GM08714 (cell line): ENCODE data around the gene PHACTR1.

Source experiments
- H3K4me3 ChIP-seq: fragments of 200-500 bp; sonication (Bioruptor generic); 2 replicates; pipeline ENCODE4 v1.5.1; 2014; ENCODE audit warnings: mild to moderate bottlenecking, low read length, inconsistent platforms
- ZNF274 ChIP-seq: IDR thresholded peaks from 2 replicates; pipeline ENCODE4 v1.6.1; 2012; ENCODE audit warnings: mild to moderate bottlenecking, low read depth, low read length

PHACTR1 gene

GRCh38 chr6:13014504-13015378 is 298.2 kb downstream of the PHACTR1 start:
- no peak overlapping the region for H3K4me3 ChIP-seq
- TF ChIP-seq ZNF274: no peak

GRCh38 chr6:13015379-13015681 is 298.8 kb downstream of the PHACTR1 start:
- no peak overlapping the region for H3K4me3 ChIP-seq
- TF ChIP-seq ZNF274: no peak

GRCh38 chr6:13024616-13025015 is 308.0 kb downstream of the PHACTR1 start:
- H3K4me3 ChIP-seq: no peak overlapping the region
- no peak for TF ChIP-seq ZNF274

GRCh38 chr6:13025893-13026499 is 309.4 kb downstream of the PHACTR1 start:
- no peak for TF ChIP-seq ZNF274
- no peak overlapping the region for H3K4me3 ChIP-seq

- no peak for TF ChIP-seq ZNF274
- no peak overlapping the region for H3K4me3 ChIP-seq
Measured at GRCh38 chr6:13026557-13026956, 310.0 kb downstream of the PHACTR1 start.

GRCh38 chr6:13027207-13027606 is 310.6 kb downstream of the PHACTR1 start:
- no peak overlapping the region for H3K4me3 ChIP-seq
- no peak for TF ChIP-seq ZNF274

GRCh38 chr6:13030396-13030795 is 313.8 kb downstream of the PHACTR1 start:
- TF ChIP-seq ZNF274: no peak
- H3K4me3 ChIP-seq: no peak overlapping the region

- TF ChIP-seq ZNF274: no peak
- no peak overlapping the region for H3K4me3 ChIP-seq
Measured at GRCh38 chr6:13032566-13032965, 316.0 kb downstream of the PHACTR1 start.

- no peak overlapping the region for H3K4me3 ChIP-seq
- TF ChIP-seq ZNF274: no peak
Measured at GRCh38 chr6:13033145-13033544, 316.6 kb downstream of the PHACTR1 start.

- TF ChIP-seq ZNF274: no peak
- H3K4me3 ChIP-seq: no peak overlapping the region
Measured at GRCh38 chr6:13034316-13034715, 317.7 kb downstream of the PHACTR1 start.

GRCh38 chr6:13035606-13036005 is 319.0 kb downstream of the PHACTR1 start:
- no peak for TF ChIP-seq ZNF274
- H3K4me3 ChIP-seq: no peak overlapping the region

GRCh38 chr6:13038315-13038714 is 321.7 kb downstream of the PHACTR1 start:
- TF ChIP-seq ZNF274: no peak

GRCh38 chr6:13038741-13039190 is 322.2 kb downstream of the PHACTR1 start:
- no peak for TF ChIP-seq ZNF274

More at GRCh38 chr6:13038315-13038714, 321.7 kb downstream of the PHACTR1 start:
- no peak overlapping the region for H3K4me3 ChIP-seq

GRCh38 chr6:13044390-13044789 is 327.8 kb downstream of the PHACTR1 start:
- TF ChIP-seq ZNF274: no peak
- H3K4me3 ChIP-seq: no peak overlapping the region

More at GRCh38 chr6:13038741-13039190, 322.2 kb downstream of the PHACTR1 start:
- H3K4me3 ChIP-seq: no peak overlapping the region

GRCh38 chr6:13044896-13045295 is 328.3 kb downstream of the PHACTR1 start:
- H3K4me3 ChIP-seq: no peak overlapping the region

More at GRCh38 chr6:13044896-13045295, 328.3 kb downstream of the PHACTR1 start:
- no peak for TF ChIP-seq ZNF274
